Left lung (tissue), 10 donors: ENCODE results near the gene PTK7. TPM values are rescaled to one million over a fixed set of nuclear protein-coding genes. Genes with fewer than 3 reads are reported as not detected.
"Not testable (repeated sequence)": the region's sequence is repeated elsewhere in the genome, so short reads cannot be mapped to it uniquely, and the experiment has no call there.

Experiments used
- ATAC-seq: fragments of 200-7000 bp; cut with Tn5 transposase; one replicate; pipeline ENCODE4 v1.9.1; 2020; ENCODE audit warnings: moderate library complexity
- DNase-seq, 4 donors: peaks; one replicate each; pipeline ENCODE4 v3.0.0-alpha.2; 2013 to 2020
- H3K27ac ChIP-seq, 2 donors: fragments of 200-600 bp; sonication (generic) in 1 of 2; one replicate each; pipeline versions ENCODE4 v1.5.0 to v1.8.0; 2020 to 2021
- H3K27me3 ChIP-seq, 2 donors: fragments of 200-600 bp; sonication (generic) in 1 of 2; one replicate each; pipeline versions ENCODE4 v1.5.0 to v1.8.0; 2020 to 2021
- H3K36me3 ChIP-seq, 2 donors: fragments of 200-600 bp; sonication (generic) in 1 of 2; one replicate each; pipeline versions ENCODE4 v1.5.0 to v1.8.0; 2020 to 2021
- H3K4me1 ChIP-seq, 2 donors: fragments of 200-600 bp; one replicate each; pipeline ENCODE4 v1.8.0; 2021
- H3K4me3 ChIP-seq, 2 donors: fragments of 200-600 bp; sonication (generic) in 1 of 2; one replicate each; pipeline versions ENCODE4 v1.5.0 to v1.8.0; 2020 to 2021; ENCODE audit warnings: mild to moderate bottlenecking in 1 of 2
- H3K9me3 ChIP-seq, 2 donors: fragments of 200-600 bp; sonication (generic) in 1 of 2; one replicate each; pipeline versions ENCODE4 v1.5.0 to v1.8.0; 2020 to 2021
- CTCF ChIP-seq, 2 donors: fragments of 200-600 bp; sonication (generic) in 1 of 2; IDR thresholded peaks; one replicate each; pipeline versions ENCODE4 v1.5.0 to v1.8.0; 2021; ENCODE audit warnings: antibody characterized with exemption in 2 of 2
- intact Hi-C, 2 donors: fragments of 100-400 bp; cut with DNase I; formaldehyde crosslinking; loops; one replicate each; pipeline versions ENCODE4 v1.11.2 to v1.14.2; 2022
- polyA plus RNA-seq, 6 donors: library from polyadenylated mRNA; unstranded; fragments of 120-200 nt; gene quantifications; one replicate each; pipeline ENCODE4 v1.2.1, GENCODE V29; 2013; ENCODE audit not compliant: insufficient read length in 6 of 6
- total RNA-seq, 2 donors: library from RNA; stranded (reverse); fragmentation: NEBNext Ultra II Directional; extraction: Animal tissue kit (Norgen Biotek cat#: 25700); gene quantifications; one replicate each; pipeline ENCODE4 v1.2.1, GENCODE V29; 2021
- donor health status: DM: no; HTN: yes; CAD: no.
- donor health status: DM: no; HTN: no; CAD: no.

The PTK7 gene
- total and polyA plus RNA-seq, 8 donors = 89.2 to 312 (median 284) TPM

DNA sequence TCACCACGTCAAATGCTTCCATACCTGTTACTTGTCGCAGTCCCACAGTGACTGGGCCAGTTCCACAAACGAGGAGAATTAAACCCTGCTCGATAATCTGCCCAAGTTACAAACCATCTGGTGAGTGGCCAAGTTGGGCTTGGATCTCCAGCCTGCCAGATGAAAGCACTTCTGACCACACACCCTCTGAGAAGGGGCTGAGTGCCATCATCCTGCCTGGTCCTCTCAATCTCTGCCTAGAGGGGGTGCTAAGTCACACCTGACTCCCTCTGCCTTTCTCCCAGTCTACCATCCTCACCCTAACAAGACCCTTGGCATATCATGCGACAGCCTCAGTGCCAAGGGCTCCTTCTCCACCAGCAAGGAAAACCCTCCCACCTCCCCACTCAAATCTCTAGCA, 38.9 kb upstream of the PTK7 start:
- no peak for TF ChIP-seq CTCF (IDR thresholded peaks at IDR 0.05)
- Histone ChIP-seq H3K9me3 (no peaks in the 10 kb centered on the region), H3K27ac (no peak overlapping the region), H3K4me3 (no peak overlapping the region), H3K36me3 (peaks cover 0 to 95% of the 10 kb centered on the region in 2 donors), H3K4me1 (no peaks in the 10 kb centered on the region), H3K27me3 (no peaks in the 10 kb centered on the region)
- ATAC-seq = no peak
- no peak for DNase-seq
- intact Hi-C loops = no loop called here

- Histone ChIP-seq H3K36me3 (peaks cover 0 to 95% of the 10 kb centered on the region in 2 donors), H3K27me3 (no peaks in the 10 kb centered on the region), H3K4me1 (no peaks in the 10 kb centered on the region), H3K27ac (no peak overlapping the region), H3K9me3 (no peaks in the 10 kb centered on the region), H3K4me3 (no peak overlapping the region)
- no peak for TF ChIP-seq CTCF (IDR thresholded peaks at IDR 0.05)
- intact Hi-C loops = no loop called here
- DNase-seq = no peak
- no peak for ATAC-seq
These were observed 38.4 kb upstream of the PTK7 start for GRCh38 chr6:43037706-43038105.

GRCh38 chr6:43038727-43039126, 37.4 kb upstream of the PTK7 start:
- no peaks in the 10 kb centered on the region for H3K27me3 ChIP-seq
- no peaks in the 10 kb centered on the region for H3K4me1 ChIP-seq
- no peak for DNase-seq
- H3K9me3 ChIP-seq = no peaks in the 10 kb centered on the region
- intact Hi-C loops = no loop called here
- no peak for TF ChIP-seq CTCF (IDR thresholded peaks at IDR 0.05)
- no peak for ATAC-seq
- no peak overlapping the region for H3K4me3 ChIP-seq
- H3K27ac ChIP-seq = no peak overlapping the region
- H3K36me3 ChIP-seq = peaks cover 0 to 95% of the 10 kb centered on the region in 2 donors

- Histone ChIP-seq H3K4me3 (no peak overlapping the region), H3K27ac (no peak overlapping the region), H3K36me3 (peaks cover 0 to 94% of the 10 kb centered on the region in 2 donors), H3K4me1 (no peaks in the 10 kb centered on the region), H3K9me3 (no peaks in the 10 kb centered on the region), H3K27me3 (no peaks in the 10 kb centered on the region)
- no peak for TF ChIP-seq CTCF (IDR thresholded peaks at IDR 0.05)
- DNase-seq (no peak), ATAC-seq (no peak)
- intact Hi-C loops = no loop called here
These were observed 35.4 kb upstream of the PTK7 start for GRCh38 chr6:43040542-43041257.

GRCh38 chr6:43041475-43041874, 34.6 kb upstream of the PTK7 start:
- H3K4me1 ChIP-seq, DNase-seq, H3K9me3 ChIP-seq, H3K4me3 ChIP-seq, ATAC-seq, intact Hi-C loops, H3K27me3 ChIP-seq, H3K27ac ChIP-seq: not testable (repeated sequence)
- peaks cover 0 to 94% of the 10 kb centered on the region in 2 donors for H3K36me3 ChIP-seq

- H3K27me3 ChIP-seq = no peaks in the 10 kb centered on the region
- H3K4me1 ChIP-seq = no peaks in the 10 kb centered on the region
- H3K9me3 ChIP-seq = no peaks in the 10 kb centered on the region
- H3K36me3 ChIP-seq = peaks cover 0 to 94% of the 10 kb centered on the region in 2 donors
- intact Hi-C loops = no loop called here
- H3K27ac ChIP-seq = no peak overlapping the region
- ATAC-seq (no peak), DNase-seq (no peak)
- H3K4me3 ChIP-seq = no peak overlapping the region
- no peak for TF ChIP-seq CTCF (IDR thresholded peaks at IDR 0.05)
These were observed 32.8 kb upstream of the PTK7 start for GRCh38 chr6:43043310-43043709.
